Natural killer cell (primary cell): ENCODE measurements around the gene MMP24. TPM values are rescaled to one million over a fixed set of nuclear protein-coding genes. Genes with fewer than 3 reads are reported as not detected.

Experiments
- ATAC-seq, 3 donors: fragments of 150-1000 bp in 2 of 3; fragments of 200-7000 bp in 1 of 3; cut with Tn5 transposase; 1 replicate in 1 of 3; 2 replicates in 2 of 3; pipeline ENCODE4 v1.10.0; 2021; ENCODE audit warnings: mild to moderate bottlenecking in 2 of 3, moderate library complexity in 2 of 3
- DNase-seq, 2 donors: peaks; one replicate each; pipeline versions ENCODE4 v3.0.0 to v3.0.0-alpha.2; 2013 to 2021; ENCODE audit warnings: mixed read lengths in 1 of 2
- H3K27ac ChIP-seq: one replicate; pipeline ENCODE4 v1.5.1; 2013; ENCODE audit warnings: mild to moderate bottlenecking, low read length
- H3K27me3 ChIP-seq: one replicate; pipeline ENCODE4 v1.6.1; 2013; ENCODE audit warnings: low read length; ENCODE audit not compliant: control insufficient read depth, insufficient read depth
- H3K36me3 ChIP-seq: one replicate; pipeline ENCODE4 v1.6.1; 2013; ENCODE audit warnings: low read length; ENCODE audit not compliant: control insufficient read depth, insufficient read depth
- H3K4me1 ChIP-seq: one replicate; pipeline ENCODE4 v1.6.1; 2013; ENCODE audit warnings: low read length; ENCODE audit not compliant: control insufficient read depth, insufficient read depth
- H3K4me3 ChIP-seq: one replicate; pipeline ENCODE4 v1.5.1; 2013; ENCODE audit warnings: low read length
- H3K9me3 ChIP-seq: one replicate; pipeline ENCODE4 v1.6.1; 2013; ENCODE audit warnings: low read length; ENCODE audit not compliant: control insufficient read depth, insufficient read depth
- H3K27ac Mint-ChIP-seq, 2 donors: one replicate each; pipeline ENCODE4 v1.8.0; 2022; ENCODE audit warnings: mild to moderate bottlenecking in 2 of 2, mixed read lengths in 2 of 2, moderate library complexity in 1 of 2
- H3K27me3 Mint-ChIP-seq, 2 donors: one replicate each; pipeline ENCODE4 v1.8.0; 2022; ENCODE audit warnings: low read depth in 2 of 2, mixed read lengths in 2 of 2
- H3K36me3 Mint-ChIP-seq: one replicate; pipeline ENCODE4 v1.8.0; 2022; ENCODE audit warnings: mixed read lengths
- H3K4me1 Mint-ChIP-seq, 2 donors: one replicate each; pipeline ENCODE4 v1.8.0; 2022; ENCODE audit warnings: mixed read lengths in 2 of 2
- H3K4me3 Mint-ChIP-seq: one replicate; pipeline ENCODE4 v1.8.0; 2022; ENCODE audit warnings: mild to moderate bottlenecking, moderate library complexity, mixed read lengths
- H3K9me3 Mint-ChIP-seq, 2 donors: one replicate each; pipeline ENCODE4 v1.8.0; 2022; ENCODE audit warnings: mixed read lengths in 2 of 2
- CTCF ChIP-seq: fragments of 200-600 bp; IDR thresholded peaks from one replicate; pipeline ENCODE4 v1.8.0; 2022; ENCODE audit warnings: antibody characterized with exemption
- WGBS: methylation state at CpG from one replicate; pipeline ENCODE4 v1.1.7; 2013; ENCODE audit warnings: missing lambda C conversion rate; ENCODE audit not compliant: insufficient coverage; 5-methylcytosine and 5-hydroxymethylcytosine counted together
- intact Hi-C: fragments of 100-400 bp; cut with micrococcal nuclease; formaldehyde crosslinking; loops from one replicate; pipeline ENCODE4 v1.14.2; 2022
- total RNA-seq, 4 donors: library from RNA; stranded (reverse); fragments of 120-200 nt in 1 of 4; gene quantifications; one replicate each; pipeline versions ENCODE4 v1.2.3 to v1.2.4, GENCODE V29; 2013 to 2022

Gene MMP24
- total RNA-seq, 3 donors from 2014 or later (not counting 1 experiment from before 2014, with no cell fraction given) = 0.14 to 0.18 (median 0.16) TPM

- no peaks in the 10 kb centered on the region for H3K9me3 Mint-ChIP-seq
- H3K27ac ChIP-seq = no peak within 1 kb of the TSS
- WGBS = 89% methylated on average over 40 of the region's 40 CpGs
- no peaks in the 10 kb centered on the region for H3K36me3 Mint-ChIP-seq
- H3K9me3 ChIP-seq = no peaks in the 10 kb centered on the region
- DNase-seq = no peak
- TF ChIP-seq CTCF = no peak
- no peaks in the 10 kb centered on the region for H3K4me1 ChIP-seq
- H3K4me3 ChIP-seq = no peak within 1 kb of the TSS
- intact Hi-C loops = no loop called here
- no peak within 1 kb of the TSS for H3K27ac Mint-ChIP-seq
- H3K4me3 Mint-ChIP-seq = no peak within 1 kb of the TSS
- peaks cover 0 to 5% of the 10 kb centered on the region in 2 donors for H3K27me3 Mint-ChIP-seq
- no peaks in the 10 kb centered on the region for H3K27me3 ChIP-seq
- peaks cover 6% of the 10 kb centered on the region in 2 donors for H3K4me1 Mint-ChIP-seq
- no peaks in the 10 kb centered on the region for H3K36me3 ChIP-seq
- ATAC-seq = no peak
These were observed 65.4 kb downstream of the MMP24 start, which contains the start of gene FAM83C for GRCh38 chr20:35291654-35292503. TSS of gene FAM83C (minus strand) at chr20:35292425. CDS start at chr20:35292304, 121 bp downstream.

DNA sequence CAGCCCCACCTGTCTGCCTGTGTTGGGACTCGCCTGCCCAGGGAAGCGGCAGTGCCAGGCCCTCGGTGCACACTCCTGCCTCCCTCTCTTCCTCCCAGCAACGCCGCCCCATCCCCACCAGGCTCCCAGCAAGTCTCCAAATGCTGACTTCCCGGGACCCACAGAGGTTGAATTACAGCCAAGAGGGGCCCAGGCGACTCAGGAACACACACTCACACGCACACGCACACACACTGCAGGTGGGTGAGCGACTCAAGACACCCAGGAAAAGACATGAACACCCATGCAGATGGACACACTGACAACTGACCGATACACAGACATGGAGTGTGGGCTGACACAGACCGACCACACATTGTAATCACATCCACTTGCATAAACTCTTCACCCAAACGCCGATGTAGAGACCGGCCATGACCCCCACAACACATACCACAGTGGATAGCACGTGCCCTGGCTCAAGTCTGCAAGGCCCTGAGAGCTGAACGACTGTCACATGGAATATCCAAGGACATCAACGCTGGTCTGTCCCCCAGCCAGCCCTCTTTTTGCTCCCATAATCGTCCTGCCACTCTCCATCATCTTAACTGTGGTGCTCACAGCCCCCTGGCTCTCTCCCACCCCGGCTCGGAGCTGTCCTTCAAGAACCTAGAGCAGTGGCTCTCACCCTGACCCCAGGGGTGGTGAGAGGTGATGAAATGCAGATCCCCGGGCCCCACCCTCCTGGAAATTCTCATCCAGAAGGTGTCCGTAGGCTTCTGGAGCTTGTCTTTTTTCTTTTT lies 66.2 kb downstream of the MMP24 start:
- WGBS = 88% methylated on average over 21 of the region's 23 CpGs
- no peak overlapping the region for H3K4me3 ChIP-seq
- TF ChIP-seq CTCF = no peak
- no peak for DNase-seq
- Mint-ChIP-seq H3K4me1 (peaks cover 6% of the 10 kb centered on the region in 2 donors), H3K9me3 (no peaks in the 10 kb centered on the region), H3K27ac (no peak overlapping the region), H3K27me3 (peaks cover 0 to 3% of the 10 kb centered on the region in 2 donors), H3K36me3 (no peaks in the 10 kb centered on the region), H3K4me3 (no peak overlapping the region)
- no peak overlapping the region for H3K27ac ChIP-seq
- ATAC-seq = no peak
- no peaks in the 10 kb centered on the region for H3K36me3 ChIP-seq
- intact Hi-C loops = no loop called here
- H3K9me3 ChIP-seq = no peaks in the 10 kb centered on the region
- H3K4me1 ChIP-seq = no peaks in the 10 kb centered on the region
- no peaks in the 10 kb centered on the region for H3K27me3 ChIP-seq

DNA sequence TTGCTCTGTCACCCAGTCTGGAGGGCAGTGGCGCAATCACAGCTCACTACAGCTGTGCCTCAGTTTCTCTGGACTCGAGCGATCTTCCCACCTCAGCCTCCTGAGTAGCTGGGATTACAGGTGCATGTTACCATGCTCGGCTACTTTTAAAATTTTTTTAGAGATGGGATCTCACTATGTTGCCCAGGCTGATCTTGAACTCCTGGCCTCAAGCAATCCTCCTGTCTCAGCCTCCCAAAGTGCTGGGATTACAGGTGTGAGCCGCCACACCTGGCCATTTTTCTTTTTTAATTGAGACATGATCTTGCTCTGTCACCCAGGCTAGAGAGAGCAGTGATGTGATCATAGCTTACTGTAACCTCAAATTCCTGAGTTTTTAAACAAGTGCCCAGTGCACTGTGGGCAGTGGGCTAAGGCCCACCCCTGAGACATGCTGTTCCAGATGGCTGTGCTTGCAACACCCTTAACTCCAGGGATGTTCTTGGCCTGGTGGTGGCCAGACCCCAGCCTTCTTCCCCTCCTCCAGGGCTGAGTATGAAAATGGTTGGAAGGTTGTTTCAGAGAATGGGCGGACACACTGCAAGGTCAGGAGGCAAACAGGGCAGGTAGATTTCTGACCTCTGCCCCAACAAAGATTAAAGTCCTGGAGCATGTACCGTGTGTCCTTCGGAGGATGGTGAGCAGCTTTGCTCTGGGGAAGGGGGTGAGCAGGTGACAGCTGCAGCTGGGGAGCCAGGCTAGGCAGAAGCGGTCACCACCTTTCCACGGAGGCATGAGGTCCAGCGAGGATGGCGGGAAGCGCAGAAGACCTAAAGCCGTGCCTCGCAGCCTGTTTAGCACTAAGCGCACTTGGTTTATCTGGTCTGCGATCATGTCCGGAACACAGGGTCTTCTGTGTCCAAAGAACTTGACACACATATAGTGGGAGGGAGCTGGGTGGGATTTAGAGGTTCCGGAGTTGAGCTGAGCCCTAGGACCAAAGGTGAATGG lies 67.1 kb downstream of the MMP24 start:
- no peaks in the 10 kb centered on the region for H3K27me3 ChIP-seq
- no peak overlapping the region for H3K4me3 ChIP-seq
- no peaks in the 10 kb centered on the region for H3K9me3 ChIP-seq
- WGBS = 95% methylated on average over 19 of the region's 19 CpGs
- no peaks in the 10 kb centered on the region for H3K4me1 ChIP-seq
- Mint-ChIP-seq H3K4me3 (no peak overlapping the region), H3K27ac (no peak overlapping the region), H3K27me3 (peaks cover 0 to 3% of the 10 kb centered on the region in 2 donors), H3K4me1 (peaks cover 6% of the 10 kb centered on the region in 2 donors), H3K36me3 (no peaks in the 10 kb centered on the region), H3K9me3 (no peaks in the 10 kb centered on the region)
- no peaks in the 10 kb centered on the region for H3K36me3 ChIP-seq
- DNase-seq (no peak), ATAC-seq (no peak)
- intact Hi-C loops = no loop called here
- no peak overlapping the region for H3K27ac ChIP-seq
- TF ChIP-seq CTCF = no peak
